Panc1 (cell line): ENCODE data around the gene RNF145.

Experiments used
- CTCF ChIP-seq: fragments of 450-650 bp; IDR thresholded peaks from 2 replicates; pipeline ENCODE4 v1.5.1; 2017; ENCODE audit warnings: mild to moderate bottlenecking
- REST ChIP-seq, 2 experiments: IDR thresholded peaks; 2 replicates each; pipeline ENCODE4 v1.6.1; 2011 to 2012; ENCODE audit warnings: low read depth in 2 of 2, control low read depth in 1 of 2, low read length in 1 of 2, mild to moderate bottlenecking in 1 of 2, moderate library complexity in 1 of 2; ENCODE audit not compliant: insufficient read depth in 1 of 2

- TF ChIP-seq CTCF (no peak), REST (IDR thresholded peaks at IDR 0.05; ENCODE audit: insufficient read depth in 1 of 2, low read depth in 2 of 2, low read length in 1 of 2) (no peak)
Measured at GRCh38 chr5:159231167-159231566, 21.8 kb upstream of the RNF145 start.
